Caki2 (cell line): ENCODE measurements around the gene SPRR1A. TPM values are rescaled to one million over a fixed set of nuclear protein-coding genes. Genes with fewer than 3 reads are reported as not detected.
"Not testable (repeated sequence)": the region's sequence is repeated elsewhere in the genome, so short reads cannot be mapped to it uniquely, and the experiment has no call there.

Source experiments
- DNase-seq: peaks from one replicate; pipeline ENCODE4 v3.0.0-alpha.2; 2015; ENCODE audit warnings: low read depth
- in situ Hi-C: cut with HindIII; loops from 2 replicates; pipeline ENCODE4 v1.10.0; 2016; ENCODE audit warnings: low sequenced_read_pairs, low pct_unique_long_range_greater_than_20kb, mixed read lengths
- total RNA-seq: library from RNA; depleted of rRNA; stranded (reverse); fragments of >200 nt; shearing (Covaris generic); gene quantifications from 2 replicates; pipeline ENCODE4 v1.2.3, GENCODE V29; 2014; ENCODE audit warnings: low replicate concordance; rRNA removed

SPRR1A gene
- total RNA-seq, 1 experiment from 2014 or later: not detected

DNA sequence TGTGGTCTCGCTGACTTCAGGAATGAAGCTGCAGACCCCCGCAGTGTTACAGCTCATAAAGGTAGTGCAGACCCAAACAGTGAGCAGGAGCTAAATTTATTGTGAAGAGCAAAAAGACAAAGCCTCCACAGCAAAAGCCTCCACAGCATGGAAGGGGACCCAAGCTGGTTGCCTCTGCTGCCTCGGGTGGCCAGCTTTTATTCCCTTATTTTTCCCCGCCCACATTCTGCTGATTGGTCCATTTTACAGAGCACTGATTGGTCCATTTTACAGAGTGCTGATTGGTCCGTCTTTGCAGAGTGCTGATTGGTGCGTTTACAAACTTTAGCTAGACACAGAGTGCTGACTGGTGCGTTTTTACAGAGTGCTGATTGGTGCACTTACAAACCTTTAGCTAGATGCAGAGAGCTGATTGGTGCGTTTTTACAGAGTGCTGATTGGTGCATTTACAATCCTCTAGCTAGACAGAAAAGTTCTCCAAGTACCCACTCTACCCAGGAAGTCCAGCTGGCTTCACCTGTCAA lies 27.4 kb downstream of the SPRR1A start:
- in situ Hi-C loops, DNase-seq: not testable (repeated sequence)

DNA sequence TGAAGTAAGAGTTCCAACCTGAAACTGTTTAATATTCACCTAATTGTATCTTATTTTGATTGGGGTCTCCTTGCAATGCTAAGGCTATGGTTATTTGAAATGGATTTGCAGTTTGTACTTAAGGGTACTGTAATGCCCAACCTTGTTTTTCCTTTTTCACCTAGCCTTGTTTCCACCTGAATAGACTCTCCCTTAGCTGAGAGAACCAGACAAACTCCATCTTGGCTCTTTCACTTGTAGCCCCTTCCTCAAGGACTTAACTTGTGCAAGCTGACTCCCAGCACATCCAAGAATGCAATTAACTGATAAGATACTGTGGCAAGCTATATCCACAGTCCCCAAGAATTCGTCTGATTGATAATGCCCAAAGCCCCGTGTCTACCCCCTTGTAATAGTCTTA lies 37.9 kb downstream of the SPRR1A start:
- in situ Hi-C loops, DNase-seq: not testable (repeated sequence)

DNA sequence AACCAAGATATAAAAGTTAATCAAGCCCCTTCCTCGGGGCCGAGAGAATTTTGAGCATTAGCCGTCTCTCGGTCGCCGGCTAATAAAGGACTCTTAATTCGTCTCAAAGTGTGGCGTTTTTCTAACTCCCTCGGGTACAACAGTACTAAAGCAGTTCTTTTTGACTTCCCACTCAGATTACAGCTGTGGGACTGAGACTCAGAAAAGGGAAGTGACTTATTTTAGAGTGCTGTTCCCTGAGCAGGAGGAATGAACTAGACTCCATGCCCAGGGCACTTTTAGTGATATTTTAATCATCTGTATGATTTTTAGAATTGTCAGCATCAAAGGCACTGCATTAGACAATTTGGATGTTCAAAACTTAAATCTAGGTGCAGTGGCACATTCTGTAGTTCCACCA lies 38.5 kb downstream of the SPRR1A start:
- in situ Hi-C loops, DNase-seq: not testable (repeated sequence)

DNA sequence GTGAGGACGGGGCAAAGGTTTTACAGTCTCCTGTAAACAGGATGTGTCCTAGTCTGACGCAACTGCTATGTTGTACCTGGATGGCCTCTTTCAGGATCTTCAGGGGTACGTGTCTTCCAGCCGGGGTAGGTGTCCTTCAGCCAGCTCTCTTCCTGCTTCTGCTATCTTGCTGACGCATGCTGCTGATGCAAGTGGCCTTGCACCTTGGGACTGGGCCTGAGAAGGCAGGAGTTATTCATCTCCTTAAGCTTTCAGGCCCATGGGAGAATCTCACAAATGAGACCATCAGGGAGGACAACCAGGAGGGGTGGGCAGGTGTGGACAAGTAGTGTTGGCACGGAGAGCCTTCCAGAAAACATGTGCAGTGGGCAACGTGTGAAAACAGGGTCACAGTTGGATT lies 39.2 kb downstream of the SPRR1A start:
- no peak for DNase-seq
- in situ Hi-C loops: no loop called here

DNA sequence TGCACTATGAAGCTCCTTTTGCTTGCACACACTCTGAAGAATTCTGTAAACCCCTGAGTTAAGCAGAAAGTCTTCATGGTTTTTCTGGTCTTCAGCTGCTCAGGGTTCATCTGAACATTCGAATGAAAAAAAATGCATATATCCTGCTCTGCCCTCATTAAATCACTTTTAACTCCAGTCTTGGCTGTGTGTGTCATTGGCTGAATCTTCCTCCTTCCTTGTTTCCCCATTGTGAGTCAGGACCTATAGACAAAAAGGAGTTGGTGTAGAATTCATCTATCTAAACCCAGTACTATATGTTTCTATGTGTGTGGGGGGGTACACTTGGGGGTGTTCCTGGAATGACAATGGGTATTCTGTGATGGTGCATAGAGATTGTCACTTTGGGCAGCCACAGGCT lies 40.5 kb downstream of the SPRR1A start:
- no peak for DNase-seq
- in situ Hi-C loops: no loop called here

DNA sequence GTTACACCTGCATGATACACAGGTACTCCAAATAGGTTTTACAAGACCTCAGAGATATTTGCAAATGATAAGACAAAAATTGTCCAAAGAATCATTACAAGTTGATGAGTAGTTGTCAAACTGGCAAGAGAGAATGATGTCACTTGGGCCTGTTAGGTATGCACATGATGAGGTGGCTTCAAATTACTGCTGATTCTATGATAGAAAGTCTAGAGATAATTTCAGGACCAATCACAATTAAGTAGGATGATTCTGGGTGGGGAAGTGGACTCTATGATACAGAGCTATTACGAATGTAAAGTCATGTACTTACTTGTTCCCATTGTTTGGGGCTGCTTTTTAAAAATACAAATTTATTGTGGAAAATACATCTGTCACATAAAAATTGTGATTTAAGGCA lies 41.9 kb downstream of the SPRR1A start:
- in situ Hi-C loops: no loop called here
- DNase-seq: no peak

DNA sequence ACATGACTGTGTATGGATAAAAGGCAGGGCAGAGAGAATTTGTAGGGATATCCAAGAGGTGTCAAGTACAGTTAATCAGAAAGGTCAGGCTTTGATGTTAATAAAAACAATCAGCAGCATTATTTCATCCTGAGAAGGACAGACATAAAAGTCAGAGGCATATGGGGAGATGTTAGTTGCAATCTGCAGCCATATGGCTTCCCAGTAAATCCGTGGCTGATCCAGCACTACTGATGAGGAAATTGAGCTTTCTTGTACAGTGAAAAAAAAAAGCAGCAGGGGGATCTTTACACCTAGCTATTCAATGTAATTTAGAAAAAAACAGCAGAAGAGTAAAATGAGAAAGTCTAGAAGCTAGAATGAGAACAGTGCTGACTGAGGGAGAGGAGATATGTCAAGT lies 44.9 kb downstream of the SPRR1A start:
- no peak for DNase-seq

DNA sequence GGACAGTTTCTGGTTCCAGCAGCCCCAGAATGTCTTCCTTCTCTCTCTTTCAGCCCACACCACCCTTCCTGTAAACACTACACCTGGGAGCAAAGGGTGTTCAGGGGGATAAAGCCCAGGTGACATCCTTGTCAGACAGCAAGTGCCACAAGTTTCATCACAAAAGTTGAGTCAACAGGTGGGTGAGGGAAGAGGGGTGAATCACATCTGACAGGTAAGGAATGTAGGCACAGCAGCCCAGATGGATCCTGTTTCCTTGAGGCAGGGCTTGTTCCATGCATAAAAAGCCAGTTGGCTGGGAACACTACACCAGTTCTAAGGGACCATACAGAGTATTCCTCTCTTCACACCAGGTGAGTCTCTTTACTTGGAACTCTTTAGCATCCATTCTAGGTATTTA lies 47.0 kb downstream of the SPRR1A start, which contains the start of gene SPRR1B:
Gene SPRR1B (plus strand): TSS at position 309 of the 400 bp plus-strand sequence. CDS start 1,143 bp downstream, outside the sequence.
- in situ Hi-C loops: no loop called here
- DNase-seq: no peak

More for the DNA sequence above, 44.9 kb downstream of the SPRR1A start:
- in situ Hi-C loops: no loop called here

DNA sequence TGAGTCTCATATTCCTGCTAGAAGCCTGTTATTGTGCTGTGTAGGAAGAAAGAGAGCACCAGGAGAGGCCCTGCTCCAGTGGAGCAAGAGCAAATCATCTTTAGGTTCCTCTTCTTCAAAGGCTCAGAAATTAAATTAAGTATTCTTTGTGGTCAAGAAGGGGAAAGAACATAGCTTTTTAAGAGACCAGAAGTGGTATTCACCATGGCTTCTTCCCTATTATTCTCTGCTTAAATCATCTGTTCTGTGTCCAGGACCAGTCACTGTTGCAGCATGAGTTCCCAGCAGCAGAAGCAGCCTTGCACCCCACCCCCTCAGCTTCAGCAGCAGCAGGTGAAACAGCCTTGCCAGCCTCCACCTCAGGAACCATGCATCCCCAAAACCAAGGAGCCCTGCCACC lies 48.2 kb downstream of the SPRR1A start:
- DNase-seq: no peak
- in situ Hi-C loops: no loop called here

DNA sequence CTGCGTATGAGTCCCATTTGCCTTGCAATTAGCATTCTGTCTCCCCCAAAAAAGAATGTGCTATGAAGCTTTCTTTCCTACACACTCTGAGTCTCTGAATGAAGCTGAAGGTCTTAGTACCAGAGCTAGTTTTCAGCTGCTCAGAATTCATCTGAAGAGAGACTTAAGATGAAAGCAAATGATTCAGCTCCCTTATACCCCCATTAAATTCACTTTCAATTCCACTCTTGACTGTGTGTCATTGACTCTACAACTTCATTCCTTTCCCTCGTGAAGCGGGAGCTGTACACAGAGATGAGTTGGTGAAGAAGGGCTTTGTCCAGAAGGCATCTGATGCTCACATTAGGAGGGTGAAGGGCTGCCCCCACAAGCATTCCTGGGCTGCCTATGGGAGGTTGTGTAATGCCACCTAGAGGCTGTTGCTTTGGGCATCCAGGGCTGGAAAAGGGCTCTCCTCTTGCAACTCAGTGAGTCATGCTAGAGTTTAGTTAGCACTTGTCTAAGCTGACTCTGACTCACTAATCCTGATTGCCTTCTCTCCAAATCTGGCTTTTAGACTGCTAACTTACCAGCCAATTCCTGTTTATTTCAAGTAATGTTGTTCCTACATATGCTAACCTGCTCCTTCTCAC lies 48.9 kb downstream of the SPRR1A start:
- DNase-seq: peak; percentile 25

DNA sequence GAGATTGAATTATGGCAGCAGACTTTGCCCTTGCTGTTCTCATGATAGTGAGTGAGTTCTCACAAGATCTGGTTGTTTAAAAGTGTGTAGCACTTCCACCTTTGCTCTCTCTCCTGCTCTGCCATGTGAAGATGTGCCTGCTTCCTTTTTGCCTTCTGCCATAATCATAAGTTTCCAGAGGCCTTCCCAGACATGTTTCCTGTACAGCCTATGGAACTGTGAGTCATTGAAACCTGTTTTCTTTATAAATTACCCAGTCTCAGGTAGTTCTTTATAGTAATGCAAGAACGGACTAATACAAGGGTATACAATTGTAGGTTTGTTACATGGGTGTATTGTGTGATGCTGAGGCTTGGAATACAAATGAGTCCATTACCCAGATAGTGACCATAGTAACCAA lies 51.3 kb downstream of the SPRR1A start:
- in situ Hi-C loops: no loop called here
- DNase-seq: no peak

More for the DNA sequence above, 48.9 kb downstream of the SPRR1A start:
- in situ Hi-C loops: no loop called here

Other genes with a start within 250 kb of the SPRR1A start
- gene KPRP, start 226.1 kb upstream of the SPRR1A start, total RNA-seq: not detected in 2 replicates
- gene LCE1F, start 208.9 kb upstream of the SPRR1A start, total RNA-seq: not detected in 2 replicates
- not detected in 2 replicates for gene LCE1E, start 197.8 kb upstream of the SPRR1A start, total RNA-seq
- gene LCE1D, start 187.4 kb upstream of the SPRR1A start, total RNA-seq: not detected in 2 replicates
- not detected in 2 replicates for gene LCE1C, start 177.4 kb upstream of the SPRR1A start, total RNA-seq
- not detected in 2 replicates for gene LCE1B, start 172.1 kb upstream of the SPRR1A start, total RNA-seq
- not detected in 2 replicates for gene LCE1A, start 156.6 kb upstream of the SPRR1A start, total RNA-seq
- gene LCE6A, start 141.2 kb upstream of the SPRR1A start, total RNA-seq: not detected in 2 replicates
- gene LCE7A, start 124.1 kb upstream of the SPRR1A start, total RNA-seq: not detected in 2 replicates
- not detected in 2 replicates for gene SMCP, start 105.8 kb upstream of the SPRR1A start, total RNA-seq
- gene IVL, start 75.5 kb upstream of the SPRR1A start, total RNA-seq: not detected in 2 replicates
- gene SPRR5, start 36.9 kb upstream of the SPRR1A start, total RNA-seq: not detected in 2 replicates
- not detected in 2 replicates for gene SPRR4, start 13.4 kb upstream of the SPRR1A start, total RNA-seq
- not detected in 2 replicates for gene SPRR3, start 17.7 kb downstream of the SPRR1A start, total RNA-seq
- not detected in 2 replicates for gene SPRR1B, start 47.1 kb downstream of the SPRR1A start, total RNA-seq
- not detected in 2 replicates for gene SPRR2D, start 57.0 kb downstream of the SPRR1A start, total RNA-seq
- gene SPRR2A, start 73.4 kb downstream of the SPRR1A start, total RNA-seq: not detected in 2 replicates
- gene SPRR2B, start 87.5 kb downstream of the SPRR1A start, total RNA-seq: not detected in 2 replicates
- gene SPRR2E, start 110.4 kb downstream of the SPRR1A start, total RNA-seq: not detected in 2 replicates
- not detected in 2 replicates for gene SPRR2F, start 129.4 kb downstream of the SPRR1A start, total RNA-seq
- not detected in 2 replicates for gene SPRR2G, start 166.8 kb downstream of the SPRR1A start, total RNA-seq
- gene LELP1, start 219.3 kb downstream of the SPRR1A start, total RNA-seq: not detected in 2 replicates
- not detected in 2 replicates for gene PRR9, start 233.5 kb downstream of the SPRR1A start, total RNA-seq